Left renal pelvis (tissue), 4 donors: ENCODE results near the gene SLC22A15. TPM values are rescaled to one million over a fixed set of nuclear protein-coding genes. Genes with fewer than 3 reads are reported as not detected.
"Not testable (repeated sequence)": the region's sequence is repeated elsewhere in the genome, so short reads cannot be mapped to it uniquely, and the experiment has no call there.

ENCODE experiments used
- DNase-seq, 4 donors: peaks; one replicate each; pipeline ENCODE4 v3.0.0-alpha.2; 2013; ENCODE audit warnings: low read depth in 4 of 4, low spot score in 3 of 4
- polyA plus RNA-seq, 4 donors: library from polyadenylated mRNA; unstranded; fragments of 120-200 nt; gene quantifications; one replicate each; pipeline ENCODE4 v1.2.1, GENCODE V29; 2013; ENCODE audit not compliant: insufficient read length in 4 of 4

SLC22A15 gene
- 1 to 10 TPM; 2.9 to 7.6 (median 5.8) TPM for polyA plus RNA-seq

DNA sequence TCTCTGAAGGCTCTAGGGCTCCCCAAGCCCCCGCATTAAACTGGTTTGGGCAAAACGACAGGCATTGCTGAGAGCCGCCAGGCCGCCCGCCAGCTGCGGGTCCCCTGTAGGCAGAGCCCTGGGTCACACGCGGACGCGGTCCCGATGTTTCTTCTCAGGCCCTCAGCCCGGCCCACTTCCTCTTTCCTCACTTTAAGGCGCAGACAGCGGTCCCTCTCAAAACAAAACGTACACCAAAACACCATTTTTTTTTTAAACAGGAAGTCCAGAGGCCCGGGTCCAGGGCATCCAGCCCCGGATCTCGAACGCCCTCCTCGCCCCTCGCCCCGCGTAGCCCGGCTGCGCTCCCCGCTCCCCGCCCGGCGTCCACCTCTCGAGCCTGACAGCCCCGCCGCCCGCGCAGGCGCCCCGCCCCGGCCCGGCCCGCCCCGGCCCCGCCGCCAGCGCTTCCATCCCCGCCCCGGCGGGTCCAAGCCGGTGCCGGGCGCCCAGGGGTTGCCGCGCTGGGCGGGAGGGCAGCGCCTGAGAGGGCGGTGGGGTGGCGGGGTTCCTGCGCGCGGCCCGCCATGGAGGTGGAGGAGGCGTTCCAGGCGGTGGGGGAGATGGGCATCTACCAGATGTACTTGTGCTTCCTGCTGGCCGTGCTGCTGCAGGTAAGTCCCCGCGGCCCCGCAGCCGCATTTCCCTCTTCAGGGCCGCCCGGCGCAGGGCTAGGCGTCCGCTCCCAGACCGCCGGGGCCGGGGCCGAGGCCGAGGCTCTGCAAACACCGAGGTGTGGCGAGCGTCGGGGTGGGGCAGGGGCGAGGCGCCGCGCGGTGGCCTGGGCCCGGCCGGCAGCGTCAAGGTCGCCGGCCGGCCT, at the start of gene SLC22A15:
SLC22A15 (plus strand) TSS at position 452 of the 859 bp plus-strand sequence; CDS start at position 567, 115 bp downstream.
- no peak for DNase-seq

DNA sequence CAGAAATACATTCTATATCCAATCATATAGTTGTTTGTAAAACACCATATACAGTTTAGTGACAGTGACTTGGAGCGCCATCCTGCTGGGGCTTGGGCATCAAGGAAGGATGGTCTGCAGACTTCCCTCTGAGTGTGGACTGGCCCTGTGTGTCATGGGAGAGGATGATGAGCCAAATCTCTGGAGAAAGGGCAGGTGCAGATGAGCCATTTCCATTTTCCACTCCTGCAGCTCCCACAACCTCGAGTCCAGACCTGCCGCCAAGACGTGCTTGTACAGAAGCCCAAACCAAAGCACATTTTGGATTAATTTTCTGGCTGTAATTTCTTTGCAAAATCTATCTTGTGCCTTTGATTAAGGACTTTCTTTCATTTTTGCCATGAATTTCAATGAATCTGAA, 48.3 kb upstream of the SLC22A15 start:
- no peak for DNase-seq

DNA sequence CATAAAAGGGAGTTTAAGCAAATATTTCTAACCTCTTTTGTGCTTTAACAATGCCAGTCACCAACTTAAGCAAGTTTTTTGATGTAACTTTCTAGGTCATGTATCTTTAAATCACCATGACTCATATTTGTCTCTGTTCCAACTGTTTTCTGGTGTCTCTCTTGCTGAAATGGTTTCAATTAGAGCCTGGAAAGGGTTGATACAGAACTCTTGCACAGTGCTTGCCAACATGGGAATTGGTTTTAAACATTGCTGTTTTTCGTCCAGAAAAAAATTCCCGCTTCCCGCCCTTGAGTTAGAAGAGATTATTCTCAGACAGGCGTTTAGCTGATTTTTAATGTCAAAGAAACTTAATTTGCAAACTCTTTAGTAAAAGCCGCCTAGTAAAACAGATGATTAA, 46.4 kb upstream of the SLC22A15 start:
- DNase-seq, result no peak

DNA sequence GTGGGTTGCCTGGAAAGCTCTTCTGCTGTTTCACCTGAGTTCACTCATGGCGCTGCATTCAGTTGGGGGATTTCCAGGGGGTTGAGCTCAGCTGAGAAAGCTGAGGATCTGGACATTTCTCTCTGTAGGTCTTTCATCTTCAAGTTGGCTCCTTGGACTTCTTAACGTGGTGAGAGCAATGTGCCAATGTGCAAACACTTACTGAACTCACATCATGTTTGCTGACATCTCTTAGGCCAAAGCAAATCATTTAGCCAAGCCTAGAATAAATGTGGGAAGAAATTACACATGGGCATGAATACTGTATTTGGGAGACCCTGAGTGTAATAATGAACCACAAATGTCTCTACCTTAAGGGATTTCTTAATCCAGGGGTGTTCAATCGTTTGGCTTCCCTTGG, 42.7 kb upstream of the SLC22A15 start:
- DNase-seq, result no peak

DNA sequence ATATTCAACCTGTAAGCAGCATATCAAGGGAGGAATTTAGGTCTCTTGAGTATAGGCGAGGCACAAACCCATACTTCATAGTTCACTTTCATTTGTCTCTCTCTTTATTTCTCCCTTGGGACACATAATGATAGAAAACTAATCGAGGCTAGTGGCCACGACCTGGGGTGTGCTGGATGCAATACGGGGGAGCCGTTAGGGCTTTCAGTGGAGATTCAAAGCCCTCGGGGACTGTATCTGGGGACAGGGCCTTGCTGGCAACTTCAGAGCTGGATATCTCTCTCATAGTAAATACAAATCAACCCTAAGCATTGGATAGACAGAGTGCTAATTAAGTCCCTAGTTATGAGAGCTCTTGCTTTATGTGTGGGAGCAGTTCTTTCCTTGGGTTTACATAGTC, 36.9 kb upstream of the SLC22A15 start:
- no peak for DNase-seq

DNA sequence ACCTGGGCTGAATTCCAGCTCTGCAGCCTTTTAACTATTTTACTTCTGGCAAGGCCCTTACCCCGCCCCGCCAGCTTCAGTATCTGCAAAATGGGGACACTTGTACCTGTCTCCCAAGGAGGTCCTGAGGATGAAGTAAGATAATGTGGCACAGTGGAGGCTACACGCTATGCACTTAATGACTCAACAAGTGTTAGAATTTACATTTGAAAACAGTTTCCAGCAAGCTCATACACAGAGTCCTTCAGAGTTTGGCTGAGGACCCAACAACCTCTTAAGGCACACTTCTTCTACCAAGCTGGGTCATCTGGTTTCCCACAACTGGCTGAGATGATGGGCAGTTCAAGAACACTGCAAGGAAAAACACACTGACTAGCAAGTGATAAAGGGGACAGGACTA, 30.2 kb upstream of the SLC22A15 start:
- no peak for DNase-seq

DNA sequence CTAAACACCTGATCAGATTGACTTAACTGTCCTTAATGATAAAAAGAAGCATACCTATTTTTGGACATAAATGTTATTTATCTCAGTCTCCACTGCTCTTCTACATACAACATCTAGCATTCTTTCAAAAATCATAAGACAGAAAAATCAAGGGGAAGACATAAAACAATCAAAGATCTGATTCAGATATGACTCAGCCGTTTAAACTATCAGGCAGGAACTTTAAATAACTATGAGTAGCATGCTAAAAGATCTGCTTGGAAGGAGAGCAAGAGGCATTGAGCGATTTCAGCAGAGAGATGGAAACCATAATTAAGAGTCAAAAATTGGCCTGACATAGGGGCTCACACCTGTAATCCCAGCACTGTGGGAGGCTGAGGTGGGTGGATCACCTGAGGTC, 27.2 kb upstream of the SLC22A15 start:
- no peak for DNase-seq

DNA sequence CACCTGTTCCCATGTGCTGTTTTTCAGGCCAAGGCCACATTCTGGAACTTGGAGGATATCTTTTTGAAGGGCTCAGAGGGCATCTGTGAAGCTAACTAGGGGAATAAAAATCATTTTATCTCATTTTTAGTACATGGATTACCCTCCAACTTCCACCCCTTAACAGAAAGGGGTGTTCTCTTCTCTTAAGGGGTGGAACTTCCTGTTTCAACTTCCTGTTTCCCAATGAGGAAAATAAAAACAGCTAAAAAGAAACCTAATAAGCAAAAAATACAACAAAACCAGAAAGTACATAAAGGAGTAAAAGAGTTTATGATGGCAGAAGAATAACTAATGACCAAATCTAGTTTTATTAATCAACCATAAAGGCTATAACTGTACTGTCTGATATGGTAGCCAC, 24.8 kb upstream of the SLC22A15 start:
- DNase-seq, result no peak

DNA sequence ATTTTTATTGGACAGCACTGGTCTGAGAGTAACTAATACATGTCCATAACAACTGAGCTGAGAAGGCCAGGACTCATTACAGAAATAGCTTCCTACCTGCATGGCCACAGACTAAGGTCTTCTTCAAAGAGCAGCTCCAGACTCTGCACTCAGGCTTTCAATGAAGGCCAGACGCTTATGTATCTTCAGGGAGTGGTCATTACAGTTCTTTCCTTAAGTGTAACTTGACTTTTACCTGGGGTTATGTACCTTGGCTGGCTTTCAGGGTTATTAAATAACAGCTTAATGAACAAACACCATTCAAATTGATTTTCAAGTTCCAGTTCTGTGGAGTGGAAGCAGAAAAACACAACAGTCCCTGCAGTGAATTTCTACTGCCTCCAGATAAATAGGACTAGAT, 23.8 kb upstream of the SLC22A15 start:
- no peak for DNase-seq

DNA sequence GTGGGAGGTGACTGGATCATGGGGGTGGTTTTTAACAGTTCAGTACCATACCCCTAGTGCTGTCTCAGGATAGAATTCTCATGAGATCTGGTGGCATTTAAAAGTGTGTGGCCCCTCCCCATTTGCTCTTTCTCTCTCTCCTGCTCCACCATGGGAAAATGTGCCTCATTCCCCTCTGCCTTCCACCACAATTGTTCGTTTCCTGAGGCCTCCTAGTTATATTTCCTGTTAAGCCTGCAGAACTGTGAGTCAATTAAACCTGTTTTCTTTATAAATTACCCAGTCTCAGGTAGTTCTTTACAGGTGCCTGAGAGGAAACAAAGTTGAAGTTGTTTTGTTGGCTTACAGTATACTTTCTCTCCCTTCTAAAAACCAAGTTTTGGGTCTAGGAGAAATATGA, 23.1 kb upstream of the SLC22A15 start:
- DNase-seq, result no peak

DNA sequence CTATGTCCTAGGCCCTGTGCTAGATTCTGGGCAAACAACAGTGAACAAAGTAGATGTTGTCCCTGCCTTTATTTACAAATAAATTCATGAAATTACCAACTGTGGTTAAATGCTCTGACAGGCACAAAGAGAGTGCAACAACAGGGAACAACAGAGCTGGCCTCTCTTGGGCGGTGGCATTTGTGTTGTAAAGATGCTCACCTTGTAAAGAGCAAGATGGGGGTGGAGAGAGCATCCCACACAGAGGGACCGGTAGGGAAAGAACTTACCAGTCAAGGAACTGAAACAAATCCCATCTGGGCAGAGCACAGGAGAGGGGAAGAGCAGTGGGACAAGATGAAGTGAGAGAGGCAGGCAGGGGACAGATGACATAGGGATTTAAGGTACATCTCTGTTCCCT, 21.6 kb upstream of the SLC22A15 start:
- DNase-seq, result no peak

DNA sequence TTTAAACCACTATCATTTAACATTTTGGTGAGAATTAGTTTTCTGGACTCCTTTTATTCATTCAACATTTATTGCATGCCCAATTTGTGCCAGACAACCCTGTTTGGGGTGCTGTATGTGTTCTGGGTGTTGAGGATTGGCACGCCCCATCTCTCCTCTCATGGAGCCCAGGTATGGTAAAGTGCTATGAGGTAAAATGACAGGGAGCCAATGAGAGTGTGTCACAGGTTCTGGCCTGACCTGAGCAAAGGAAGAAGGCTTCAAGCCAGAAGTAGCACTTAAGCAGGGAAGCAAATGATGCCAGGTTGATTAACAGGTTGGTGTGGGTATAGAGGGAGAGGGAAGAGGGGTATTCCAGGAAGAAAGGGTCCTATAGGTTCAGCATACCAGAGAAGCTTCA, 21.1 kb upstream of the SLC22A15 start:
- DNase-seq, result no peak

DNA sequence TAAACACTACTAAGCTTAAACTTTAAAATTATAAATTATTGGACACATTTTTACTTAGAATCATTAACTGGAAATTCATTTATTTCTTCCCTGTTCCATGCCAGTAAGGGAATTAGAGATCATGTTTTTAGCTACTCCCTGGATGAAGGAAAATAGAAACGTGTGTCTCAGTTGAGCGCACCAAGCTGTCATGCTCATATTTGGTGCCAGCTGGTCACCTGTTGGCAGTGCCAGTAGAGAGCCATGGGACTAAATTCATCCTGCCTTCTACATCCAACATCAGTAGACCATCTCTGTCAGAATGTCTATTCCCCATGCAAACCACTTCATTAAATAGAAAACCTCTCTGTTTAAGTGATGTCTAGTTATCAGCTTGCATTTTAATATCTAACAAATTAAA, 17.4 kb upstream of the SLC22A15 start:
- DNase-seq, result no peak

DNA sequence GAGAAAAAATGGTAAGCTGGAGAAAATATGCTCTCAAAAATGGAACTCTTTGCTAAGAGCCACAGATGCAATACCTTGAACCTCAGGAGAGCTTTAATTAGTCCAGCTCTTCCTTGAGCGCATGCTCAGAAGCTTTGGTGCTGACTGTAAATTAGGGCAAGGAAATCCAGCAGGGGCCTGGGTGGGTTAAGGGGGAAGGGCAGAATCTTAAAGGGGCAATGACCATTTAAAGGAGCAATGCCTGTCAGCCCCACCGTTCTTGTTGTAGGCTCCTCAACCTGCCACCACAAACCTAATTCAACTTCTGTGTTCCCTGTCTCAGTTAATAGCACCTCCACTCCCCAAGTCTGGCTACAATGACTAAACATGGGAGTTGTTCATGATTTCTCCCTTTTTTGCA, 6.8 kb upstream of the SLC22A15 start:
- no peak for DNase-seq

DNA sequence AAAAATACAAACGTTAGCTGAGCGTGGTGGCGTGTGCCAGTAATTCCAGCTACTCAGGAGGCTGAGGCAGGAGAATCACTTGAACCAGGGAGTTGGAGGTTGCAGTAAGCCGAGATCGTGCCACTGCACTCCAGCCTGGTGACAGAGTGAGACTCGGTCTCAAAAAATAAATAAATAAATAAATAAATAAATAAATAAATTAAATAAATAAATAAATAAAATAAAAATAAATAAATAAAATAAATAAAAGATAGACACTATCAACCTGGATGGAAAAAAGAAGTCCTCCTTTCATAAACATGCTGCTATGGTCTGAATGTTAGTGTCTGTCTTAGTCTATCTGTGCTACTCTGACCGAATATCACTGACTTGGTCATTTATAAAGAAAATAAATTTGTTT, 4.5 kb upstream of the SLC22A15 start:
- not testable (repeated sequence) for DNase-seq

DNA sequence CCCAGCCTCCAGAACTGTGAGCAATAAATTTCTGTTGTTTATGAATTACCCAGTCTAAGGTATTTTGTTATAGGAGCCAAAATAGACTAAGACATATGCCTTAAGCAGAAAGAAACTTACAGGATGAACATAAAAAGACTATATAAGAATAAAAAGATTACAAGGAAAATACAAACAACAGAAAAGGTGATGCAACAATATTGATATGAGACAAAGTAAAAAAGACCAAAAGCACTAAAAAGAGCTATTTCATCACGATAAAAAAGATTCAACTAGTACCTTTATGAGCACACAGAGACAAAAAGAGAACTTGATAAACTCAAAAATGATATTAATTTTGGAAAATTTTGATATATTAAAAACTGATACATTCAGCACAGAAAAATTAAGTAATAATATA, 3.2 kb upstream of the SLC22A15 start:
- no peak for DNase-seq

DNA sequence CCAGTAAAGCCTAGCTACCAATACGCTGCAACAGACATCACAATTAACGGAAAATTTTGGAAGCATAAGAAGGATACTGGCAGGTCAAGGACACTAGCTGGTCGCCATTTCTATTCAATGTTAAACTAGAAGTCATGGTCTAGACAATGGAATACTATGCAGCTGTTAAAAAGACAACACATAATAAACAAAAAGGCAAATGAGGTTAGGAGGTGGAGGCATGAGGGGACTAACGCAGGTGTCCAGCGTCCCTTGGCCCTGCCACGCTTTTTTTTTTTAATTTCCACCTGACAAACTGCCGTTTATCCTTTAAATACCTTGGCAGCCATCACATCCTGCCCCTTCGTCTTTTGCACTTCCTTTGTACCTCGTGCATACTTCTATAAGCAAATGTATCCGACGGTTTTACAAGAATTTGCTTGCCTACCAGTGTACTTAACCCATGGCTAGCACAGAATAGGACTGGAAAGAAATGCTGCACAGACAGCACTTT, 698 bp upstream of the SLC22A15 start:
- no peak for DNase-seq

DNA sequence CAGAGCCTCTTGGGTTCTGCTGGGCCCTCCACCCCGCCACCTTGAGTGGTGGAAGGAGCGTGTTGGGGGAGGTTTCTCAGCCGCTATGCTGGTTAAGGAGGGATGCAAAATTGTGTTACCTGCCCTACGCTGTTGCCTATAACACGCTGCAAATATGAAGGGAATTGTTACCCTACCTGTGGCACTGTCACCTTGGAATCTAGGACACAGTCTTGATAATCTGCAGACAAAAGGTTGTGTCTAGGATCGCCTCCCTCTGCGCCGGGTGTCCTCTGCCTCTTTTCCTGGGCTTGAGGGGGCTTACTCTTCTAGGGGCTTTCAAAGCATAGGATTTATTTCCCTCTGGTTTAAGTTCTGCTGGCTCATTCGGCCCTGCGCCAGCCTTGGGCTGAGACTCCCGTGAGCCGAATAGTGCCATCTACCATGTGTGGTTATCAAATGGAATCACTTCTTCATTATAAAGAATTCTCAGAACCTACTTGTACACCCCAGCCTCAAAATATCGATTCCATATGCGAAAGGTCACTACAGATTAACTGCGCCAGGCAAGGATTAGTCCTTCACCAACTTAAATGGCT, 697 bp downstream of the SLC22A15 start:
- DNase-seq, result no peak

DNA sequence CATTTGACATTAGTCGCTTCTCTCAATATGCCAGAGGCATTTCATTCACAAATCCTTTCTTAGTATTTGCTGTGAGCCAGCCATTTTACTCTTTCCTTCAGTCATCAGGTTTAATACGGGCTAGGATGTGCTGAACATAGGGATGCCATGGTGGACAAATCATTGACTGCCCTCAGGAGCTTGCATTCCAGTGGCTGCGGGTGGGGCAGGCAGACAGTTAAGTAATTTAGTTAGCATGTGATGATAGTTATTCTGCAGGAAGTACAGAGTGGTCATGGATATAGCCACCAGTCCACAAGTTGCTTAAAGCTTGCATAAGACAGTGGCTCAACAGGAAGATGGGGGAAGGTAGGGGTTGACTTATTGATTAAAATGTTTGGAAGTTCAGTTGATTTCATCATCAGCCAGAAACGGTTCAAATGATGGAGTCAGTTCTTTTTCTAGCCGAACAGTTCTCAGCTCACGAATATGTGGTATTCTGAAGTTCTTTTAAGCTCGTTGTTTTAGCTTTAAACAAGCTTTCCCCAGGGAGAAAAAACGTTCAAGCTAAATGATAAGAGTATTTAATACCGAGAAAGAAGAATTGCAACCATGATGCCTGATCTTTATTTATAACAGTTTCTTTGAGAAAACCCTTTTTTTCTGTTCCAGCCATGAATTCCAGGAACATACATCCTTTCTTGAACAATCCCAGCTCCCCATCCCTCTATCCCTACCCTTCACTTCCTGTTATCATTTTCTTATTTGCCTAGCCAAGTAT, 1.4 kb downstream of the SLC22A15 start:
- DNase-seq, result no peak

DNA sequence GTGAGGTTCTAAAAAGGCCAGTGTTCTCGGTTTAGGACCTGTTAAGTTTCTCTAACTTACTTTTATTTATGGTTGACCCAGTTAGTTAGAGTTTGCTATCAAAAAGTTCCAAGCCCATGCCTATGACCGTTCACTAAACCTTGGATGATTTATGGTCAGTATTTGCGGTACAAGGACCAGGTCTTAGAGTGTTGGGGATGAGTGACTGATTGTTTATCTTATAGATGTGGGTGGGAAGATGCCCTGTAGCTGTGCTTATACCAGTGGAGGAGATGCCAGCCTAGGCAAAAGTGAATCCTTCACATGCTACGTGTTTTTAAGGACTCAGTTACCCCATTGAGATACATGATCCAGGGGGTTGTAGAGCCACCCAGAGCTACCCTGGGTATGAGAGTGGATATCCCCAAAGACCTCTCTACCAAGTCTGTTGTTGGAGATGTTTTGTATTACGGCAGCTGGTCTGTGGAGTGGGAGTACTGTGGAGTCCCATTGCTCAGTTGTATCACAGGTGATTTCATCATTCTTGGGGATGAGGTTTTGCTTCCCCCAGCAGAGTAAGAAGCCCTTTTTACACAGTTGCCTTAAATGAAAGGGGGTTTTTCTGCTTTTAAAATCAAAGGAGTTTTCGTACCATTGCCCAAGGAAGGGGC, 2.1 kb downstream of the SLC22A15 start:
- DNase-seq, result no peak

DNA sequence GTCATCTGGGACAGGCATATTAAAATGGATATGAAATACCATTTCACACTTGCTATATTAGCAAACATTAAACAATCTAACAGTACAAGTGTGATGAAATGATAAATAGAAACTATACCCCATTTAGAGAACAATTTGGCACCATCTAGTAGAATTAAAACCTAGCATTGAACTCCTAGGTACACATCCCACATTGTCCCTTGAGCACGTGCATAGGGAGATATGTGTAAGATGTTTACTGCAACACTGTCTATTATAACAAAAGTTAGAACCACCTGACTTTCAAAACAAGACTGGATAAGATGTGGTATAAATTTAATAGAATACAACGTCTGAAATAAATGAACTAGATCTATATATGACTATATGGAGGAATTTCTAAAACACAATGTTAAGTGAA, 3.8 kb downstream of the SLC22A15 start:
- no peak for DNase-seq
